GM23338 (cell line): ENCODE data around the gene GRID2. TPM values are rescaled to one million over a fixed set of nuclear protein-coding genes. Genes with fewer than 3 reads are reported as not detected.

Source experiments
- ATAC-seq: fragments of 200-7000 bp; cut with Tn5 transposase; 3 replicates; pipeline ENCODE4 v1.9.1; 2020
- DNase-seq: peaks from one replicate; pipeline ENCODE4 v3.0.0-alpha.2; 2015; ENCODE audit warnings: low spot score
- H2AFZ ChIP-seq: fragments of 200-600 bp; sonication (generic); 2 replicates; pipeline ENCODE4 v1.8.0; 2016; ENCODE audit warnings: antibody characterized with exemption, mild to moderate bottlenecking, moderate library complexity
- H3F3A ChIP-seq: fragments of 200-600 bp; sonication (generic); replicated peaks from 2 replicates; pipeline ENCODE4 v1.8.0; 2017; ENCODE audit warnings: antibody characterized with exemption, mixed run types, low read depth
- H3K27ac ChIP-seq: fragments of 200-600 bp; sonication (generic); 2 replicates; pipeline ENCODE4 v1.6.1; 2016; ENCODE audit warnings: low read depth
- H3K27me3 ChIP-seq: fragments of 200-600 bp; sonication (generic); 2 replicates; pipeline ENCODE4 v1.8.0; 2016; ENCODE audit warnings: mild to moderate bottlenecking, mixed run types, moderate library complexity; ENCODE audit not compliant: insufficient read depth
- H3K36me3 ChIP-seq: fragments of 200-600 bp; sonication (generic); 2 replicates; pipeline ENCODE4 v1.8.0; 2016; ENCODE audit warnings: mild to moderate bottlenecking; ENCODE audit not compliant: insufficient read depth
- H3K4me1 ChIP-seq: fragments of 200-600 bp; sonication (generic); 2 replicates; pipeline ENCODE4 v1.8.0; 2016; ENCODE audit warnings: mild to moderate bottlenecking, moderate library complexity; ENCODE audit not compliant: insufficient read depth
- H3K4me2 ChIP-seq: fragments of 200-600 bp; sonication (generic); 2 replicates; pipeline ENCODE4 v1.7.1; 2017; ENCODE audit warnings: mixed run types
- H3K4me3 ChIP-seq: fragments of 200-600 bp; sonication (generic); 2 replicates; pipeline ENCODE4 v1.6.1; 2016; ENCODE audit warnings: mixed run types
- H3K79me2 ChIP-seq: fragments of 200-600 bp; sonication (generic); replicated peaks from 2 replicates; pipeline ENCODE4 v1.8.0; 2017; ENCODE audit warnings: mild to moderate bottlenecking; ENCODE audit not compliant: insufficient read depth
- H3K9me2 ChIP-seq: fragments of 200-600 bp; sonication (generic); 2 replicates; pipeline ENCODE4 v1.8.0; 2017; ENCODE audit not compliant: insufficient read depth
- H4K20me1 ChIP-seq: fragments of 200-600 bp; sonication (generic); replicated peaks from 2 replicates; pipeline ENCODE4 v1.8.0; 2017; ENCODE audit warnings: mild to moderate bottlenecking; ENCODE audit not compliant: insufficient read depth
- H3K27ac Mint-ChIP-seq: 2 replicates; pipeline ENCODE4 v1.8.0; 2020; ENCODE audit warnings: inconsistent platforms, mild to moderate bottlenecking, moderate library complexity, mixed read lengths
- H3K27me3 Mint-ChIP-seq: 3 replicates; pipeline ENCODE4 v1.8.0; 2022; ENCODE audit warnings: low read depth, mild to moderate bottlenecking, moderate library complexity, mixed read lengths, inconsistent platforms; ENCODE audit not compliant: insufficient read depth, poor library complexity
- H3K36me3 Mint-ChIP-seq: 3 replicates; pipeline ENCODE4 v1.8.0; 2021; ENCODE audit warnings: low read depth, mild to moderate bottlenecking, inconsistent platforms, moderate library complexity, mixed read lengths
- H3K4me1 Mint-ChIP-seq: 3 replicates; pipeline ENCODE4 v1.8.0; 2020; ENCODE audit warnings: mild to moderate bottlenecking, inconsistent platforms, mixed read lengths
- H3K4me3 Mint-ChIP-seq: 3 replicates; pipeline ENCODE4 v1.8.0; 2021; ENCODE audit warnings: moderate library complexity, mild to moderate bottlenecking, inconsistent platforms, mixed read lengths
- H3K9me3 Mint-ChIP-seq: 3 replicates; pipeline ENCODE4 v1.8.0; 2020; ENCODE audit warnings: moderate library complexity, mild to moderate bottlenecking, inconsistent platforms, mixed read lengths
- CREB1 ChIP-seq: fragments of 250-450 bp; sonication (Bioruptor Pico); IDR thresholded peaks from 2 replicates; pipeline ENCODE4 v1.5.0; 2020; ENCODE audit warnings: low read depth, mild to moderate bottlenecking, moderate library complexity
- EZH2 ChIP-seq: fragments of 200-600 bp; sonication (generic); IDR thresholded peaks from one replicate; pipeline ENCODE4 v1.8.0; 2017; ENCODE audit warnings: antibody characterized with exemption, mild to moderate bottlenecking, low read depth; ENCODE audit not compliant: unreplicated experiment
- EZH2phosphoT487 ChIP-seq: fragments of 200-600 bp; sonication (generic); IDR thresholded peaks from one replicate; pipeline ENCODE4 v1.8.1; 2018; ENCODE audit warnings: antibody characterized with exemption; ENCODE audit not compliant: unreplicated experiment
- JUNB ChIP-seq: IDR thresholded peaks from one replicate; pipeline ENCODE4 v1.6.1; 2016; ENCODE audit warnings: antibody characterized with exemption; ENCODE audit not compliant: unreplicated experiment
- NANOG ChIP-seq: IDR thresholded peaks from 2 replicates; pipeline ENCODE4 v1.6.1; 2016; ENCODE audit warnings: antibody characterized with exemption, borderline replicate concordance
- STAT1 ChIP-seq: IDR thresholded peaks from one replicate; pipeline ENCODE4 v1.6.1; 2016; ENCODE audit warnings: antibody characterized with exemption; ENCODE audit not compliant: unreplicated experiment
- ZNF114 ChIP-seq: fragments of 250-450 bp; sonication (Bioruptor Pico); IDR thresholded peaks from 2 replicates; pipeline ENCODE4 v1.5.0; 2020; ENCODE audit warnings: mild to moderate bottlenecking, moderate library complexity
- ZNF331 ChIP-seq: fragments of 250-450 bp; sonication (Bioruptor Pico); IDR thresholded peaks from 2 replicates; pipeline ENCODE4 v1.5.0; 2020; ENCODE audit warnings: low read depth, mild to moderate bottlenecking, moderate library complexity
- polyA plus RNA-seq: library from polyadenylated mRNA; unstranded; fragments of >200 nt; fragmentation: Nextera tagmentation; extraction: Ambion mirVana; gene quantifications from 2 replicates; pipeline ENCODE4 v1.2.1, GENCODE V29; 2016
- total RNA-seq: library from RNA; depleted of rRNA; stranded (reverse); fragments of >200 nt; shearing (Covaris generic); gene quantifications from 2 replicates; pipeline ENCODE4 v1.2.3, GENCODE V29; 2014
- TF ChIP-seq, protein P1 (sequence below): IDR thresholded peaks from one replicate; pipeline ENCODE4 v1.6.1; 2018; ENCODE audit warnings: antibody characterized with exemption; ENCODE audit not compliant: unreplicated experiment
- TF ChIP-seq, protein P2 (sequence below): fragments of 250-450 bp; sonication (Bioruptor Pico); IDR thresholded peaks from 2 replicates; pipeline ENCODE4 v1.5.0; 2020; ENCODE audit warnings: mild to moderate bottlenecking, moderate library complexity
- TF ChIP-seq, protein P3 (sequence below): IDR thresholded peaks from 2 replicates; pipeline ENCODE4 v1.6.1; 2016; ENCODE audit warnings: antibody characterized with exemption

The GRID2 gene
- total and polyA plus RNA-seq, 2 experiments from 2014 or later = 19.9 to 65.4 TPM

DNA sequence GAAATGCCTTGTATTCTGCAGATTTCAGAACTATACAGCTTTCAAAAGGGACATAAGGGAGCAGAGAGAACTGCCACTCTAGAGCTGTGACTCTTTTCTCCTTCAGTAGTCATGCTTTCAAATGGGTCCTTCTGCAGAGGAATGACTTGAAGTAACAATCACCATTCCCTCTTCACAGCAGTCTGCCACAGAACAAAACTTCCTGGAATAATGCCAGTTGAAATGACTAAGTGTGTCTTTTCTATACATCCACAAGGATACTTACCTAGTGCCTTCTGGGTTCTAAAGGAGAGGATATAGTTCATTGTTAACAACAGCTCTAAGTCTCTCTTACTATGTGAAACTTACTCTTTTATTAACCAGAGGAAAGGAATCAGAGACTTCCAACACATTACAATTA lies 1009.4 kb downstream of the GRID2 start (continued):
- TF ChIP-seq, protein P1, sequence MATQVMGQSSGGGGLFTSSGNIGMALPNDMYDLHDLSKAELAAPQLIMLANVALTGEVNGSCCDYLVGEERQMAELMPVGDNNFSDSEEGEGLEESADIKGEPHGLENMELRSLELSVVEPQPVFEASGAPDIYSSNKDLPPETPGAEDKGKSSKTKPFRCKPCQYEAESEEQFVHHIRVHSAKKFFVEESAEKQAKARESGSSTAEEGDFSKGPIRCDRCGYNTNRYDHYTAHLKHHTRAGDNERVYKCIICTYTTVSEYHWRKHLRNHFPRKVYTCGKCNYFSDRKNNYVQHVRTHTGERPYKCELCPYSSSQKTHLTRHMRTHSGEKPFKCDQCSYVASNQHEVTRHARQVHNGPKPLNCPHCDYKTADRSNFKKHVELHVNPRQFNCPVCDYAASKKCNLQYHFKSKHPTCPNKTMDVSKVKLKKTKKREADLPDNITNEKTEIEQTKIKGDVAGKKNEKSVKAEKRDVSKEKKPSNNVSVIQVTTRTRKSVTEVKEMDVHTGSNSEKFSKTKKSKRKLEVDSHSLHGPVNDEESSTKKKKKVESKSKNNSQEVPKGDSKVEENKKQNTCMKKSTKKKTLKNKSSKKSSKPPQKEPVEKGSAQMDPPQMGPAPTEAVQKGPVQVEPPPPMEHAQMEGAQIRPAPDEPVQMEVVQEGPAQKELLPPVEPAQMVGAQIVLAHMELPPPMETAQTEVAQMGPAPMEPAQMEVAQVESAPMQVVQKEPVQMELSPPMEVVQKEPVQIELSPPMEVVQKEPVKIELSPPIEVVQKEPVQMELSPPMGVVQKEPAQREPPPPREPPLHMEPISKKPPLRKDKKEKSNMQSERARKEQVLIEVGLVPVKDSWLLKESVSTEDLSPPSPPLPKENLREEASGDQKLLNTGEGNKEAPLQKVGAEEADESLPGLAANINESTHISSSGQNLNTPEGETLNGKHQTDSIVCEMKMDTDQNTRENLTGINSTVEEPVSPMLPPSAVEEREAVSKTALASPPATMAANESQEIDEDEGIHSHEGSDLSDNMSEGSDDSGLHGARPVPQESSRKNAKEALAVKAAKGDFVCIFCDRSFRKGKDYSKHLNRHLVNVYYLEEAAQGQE = no peak

DNA sequence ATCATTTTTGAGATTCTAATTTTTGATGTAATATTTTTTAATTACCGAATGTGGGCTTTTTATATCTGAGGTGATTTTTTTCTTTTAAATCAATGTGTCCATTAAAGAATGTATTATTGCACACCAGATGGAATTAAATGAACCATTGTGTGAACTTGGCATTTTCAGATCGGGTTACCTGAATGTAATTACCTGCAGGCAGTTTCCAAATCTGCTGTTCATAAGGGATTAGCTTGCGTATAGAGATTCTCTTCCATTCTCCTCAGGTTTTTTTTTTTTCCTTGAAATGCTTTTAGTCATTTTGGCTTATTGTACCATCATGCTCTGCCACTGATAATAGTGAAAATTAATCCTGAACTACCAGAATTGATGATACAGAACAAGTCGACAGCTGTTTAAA lies 1013.3 kb downstream of the GRID2 start:
- Histone ChIP-seq H3K4me3 (no peak overlapping the region), H3K4me2 (no peak overlapping the region), H4K20me1 (no peaks in the 10 kb centered on the region), H3K36me3 (no peaks in the 10 kb centered on the region), H3K27ac (no peak overlapping the region), H3K9me2 (no peaks in the 10 kb centered on the region), H3K27me3 (no peaks in the 10 kb centered on the region), H3K4me1 (no peaks in the 10 kb centered on the region), H2AFZ (no peak overlapping the region), H3K79me2 (no peaks in the 10 kb centered on the region), H3F3A (no peaks in the 10 kb centered on the region)
- Mint-ChIP-seq H3K36me3 (peaks cover 12% of the 10 kb centered on the region; the same call in 2 of the 3 replicates), H3K4me3 (no peak overlapping the region), H3K27ac (no peak overlapping the region), H3K4me1 (peaks cover 17% of the 10 kb centered on the region), H3K9me3 (peaks cover 6% of the 10 kb centered on the region; the same call in 2 of the 3 replicates), H3K27me3 (no peaks in the 10 kb centered on the region)
- DNase-seq (no peak), ATAC-seq (no peak)
- TF ChIP-seq, protein P2, sequence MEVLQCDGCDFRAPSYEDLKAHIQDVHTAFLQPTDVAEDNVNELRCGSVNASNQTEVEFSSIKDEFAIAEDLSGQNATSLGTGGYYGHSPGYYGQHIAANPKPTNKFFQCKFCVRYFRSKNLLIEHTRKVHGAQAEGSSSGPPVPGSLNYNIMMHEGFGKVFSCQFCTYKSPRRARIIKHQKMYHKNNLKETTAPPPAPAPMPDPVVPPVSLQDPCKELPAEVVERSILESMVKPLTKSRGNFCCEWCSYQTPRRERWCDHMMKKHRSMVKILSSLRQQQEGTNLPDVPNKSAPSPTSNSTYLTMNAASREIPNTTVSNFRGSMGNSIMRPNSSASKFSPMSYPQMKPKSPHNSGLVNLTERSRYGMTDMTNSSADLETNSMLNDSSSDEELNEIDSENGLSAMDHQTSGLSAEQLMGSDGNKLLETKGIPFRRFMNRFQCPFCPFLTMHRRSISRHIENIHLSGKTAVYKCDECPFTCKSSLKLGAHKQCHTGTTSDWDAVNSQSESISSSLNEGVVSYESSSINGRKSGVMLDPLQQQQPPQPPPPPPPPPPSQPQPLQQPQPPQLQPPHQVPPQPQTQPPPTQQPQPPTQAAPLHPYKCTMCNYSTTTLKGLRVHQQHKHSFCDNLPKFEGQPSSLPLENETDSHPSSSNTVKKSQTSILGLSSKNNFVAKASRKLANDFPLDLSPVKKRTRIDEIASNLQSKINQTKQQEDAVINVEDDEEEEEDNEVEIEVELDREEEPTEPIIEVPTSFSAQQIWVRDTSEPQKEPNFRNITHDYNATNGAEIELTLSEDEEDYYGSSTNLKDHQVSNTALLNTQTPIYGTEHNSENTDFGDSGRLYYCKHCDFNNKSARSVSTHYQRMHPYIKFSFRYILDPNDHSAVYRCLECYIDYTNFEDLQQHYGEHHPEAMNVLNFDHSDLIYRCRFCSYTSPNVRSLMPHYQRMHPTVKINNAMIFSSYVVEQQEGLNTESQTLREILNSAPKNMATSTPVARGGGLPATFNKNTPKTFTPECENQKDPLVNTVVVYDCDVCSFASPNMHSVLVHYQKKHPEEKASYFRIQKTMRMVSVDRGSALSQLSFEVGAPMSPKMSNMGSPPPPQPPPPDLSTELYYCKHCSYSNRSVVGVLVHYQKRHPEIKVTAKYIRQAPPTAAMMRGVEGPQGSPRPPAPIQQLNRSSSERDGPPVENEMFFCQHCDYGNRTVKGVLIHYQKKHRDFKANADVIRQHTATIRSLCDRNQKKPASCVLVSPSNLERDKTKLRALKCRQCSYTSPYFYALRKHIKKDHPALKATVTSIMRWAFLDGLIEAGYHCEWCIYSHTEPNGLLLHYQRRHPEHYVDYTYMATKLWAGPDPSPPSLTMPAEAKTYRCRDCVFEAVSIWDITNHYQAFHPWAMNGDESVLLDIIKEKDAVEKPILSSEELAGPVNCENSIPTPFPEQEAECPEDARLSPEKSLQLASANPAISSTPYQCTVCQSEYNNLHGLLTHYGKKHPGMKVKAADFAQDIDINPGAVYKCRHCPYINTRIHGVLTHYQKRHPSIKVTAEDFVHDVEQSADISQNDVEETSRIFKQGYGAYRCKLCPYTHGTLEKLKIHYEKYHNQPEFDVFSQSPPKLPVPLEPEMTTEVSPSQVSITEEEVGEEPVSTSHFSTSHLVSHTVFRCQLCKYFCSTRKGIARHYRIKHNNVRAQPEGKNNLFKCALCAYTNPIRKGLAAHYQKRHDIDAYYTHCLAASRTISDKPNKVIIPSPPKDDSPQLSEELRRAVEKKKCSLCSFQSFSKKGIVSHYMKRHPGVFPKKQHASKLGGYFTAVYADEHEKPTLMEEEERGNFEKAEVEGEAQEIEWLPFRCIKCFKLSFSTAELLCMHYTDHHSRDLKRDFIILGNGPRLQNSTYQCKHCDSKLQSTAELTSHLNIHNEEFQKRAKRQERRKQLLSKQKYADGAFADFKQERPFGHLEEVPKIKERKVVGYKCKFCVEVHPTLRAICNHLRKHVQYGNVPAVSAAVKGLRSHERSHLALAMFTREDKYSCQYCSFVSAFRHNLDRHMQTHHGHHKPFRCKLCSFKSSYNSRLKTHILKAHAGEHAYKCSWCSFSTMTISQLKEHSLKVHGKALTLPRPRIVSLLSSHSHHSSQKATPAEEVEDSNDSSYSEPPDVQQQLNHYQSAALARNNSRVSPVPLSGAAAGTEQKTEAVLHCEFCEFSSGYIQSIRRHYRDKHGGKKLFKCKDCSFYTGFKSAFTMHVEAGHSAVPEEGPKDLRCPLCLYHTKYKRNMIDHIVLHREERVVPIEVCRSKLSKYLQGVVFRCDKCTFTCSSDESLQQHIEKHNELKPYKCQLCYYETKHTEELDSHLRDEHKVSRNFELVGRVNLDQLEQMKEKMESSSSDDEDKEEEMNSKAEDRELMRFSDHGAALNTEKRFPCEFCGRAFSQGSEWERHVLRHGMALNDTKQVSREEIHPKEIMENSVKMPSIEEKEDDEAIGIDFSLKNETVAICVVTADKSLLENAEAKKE (CRISPR knock-in tag) = no peak
- TF ChIP-seq ZNF331 (CRISPR knock-in tag) = no peak
- TF ChIP-seq, protein P1 = no peak
- no peak for TF ChIP-seq EZH2
- TF ChIP-seq, protein P3, sequence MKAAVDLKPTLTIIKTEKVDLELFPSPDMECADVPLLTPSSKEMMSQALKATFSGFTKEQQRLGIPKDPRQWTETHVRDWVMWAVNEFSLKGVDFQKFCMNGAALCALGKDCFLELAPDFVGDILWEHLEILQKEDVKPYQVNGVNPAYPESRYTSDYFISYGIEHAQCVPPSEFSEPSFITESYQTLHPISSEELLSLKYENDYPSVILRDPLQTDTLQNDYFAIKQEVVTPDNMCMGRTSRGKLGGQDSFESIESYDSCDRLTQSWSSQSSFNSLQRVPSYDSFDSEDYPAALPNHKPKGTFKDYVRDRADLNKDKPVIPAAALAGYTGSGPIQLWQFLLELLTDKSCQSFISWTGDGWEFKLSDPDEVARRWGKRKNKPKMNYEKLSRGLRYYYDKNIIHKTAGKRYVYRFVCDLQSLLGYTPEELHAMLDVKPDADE = no peak
- no peak for TF ChIP-seq JUNB
- TF ChIP-seq CREB1 (CRISPR knock-in tag) = no peak
- no peak for TF ChIP-seq STAT1
- TF ChIP-seq ZNF114 (CRISPR knock-in tag) = no peak
- TF ChIP-seq EZH2phosphoT487 = no peak
- no peak for TF ChIP-seq NANOG
